NCI-H82 (cell line): Measurements from ENCODE around the gene KIF3A.
A peak's percentile ranks its signal among the peaks of the same experiment; 100 is the strongest.

Experiments used
- DNase-seq: peaks from one replicate; lab custom pipeline; 2025; lab: John Stamatoyannopoulos, UW

KIF3A gene

DNA sequence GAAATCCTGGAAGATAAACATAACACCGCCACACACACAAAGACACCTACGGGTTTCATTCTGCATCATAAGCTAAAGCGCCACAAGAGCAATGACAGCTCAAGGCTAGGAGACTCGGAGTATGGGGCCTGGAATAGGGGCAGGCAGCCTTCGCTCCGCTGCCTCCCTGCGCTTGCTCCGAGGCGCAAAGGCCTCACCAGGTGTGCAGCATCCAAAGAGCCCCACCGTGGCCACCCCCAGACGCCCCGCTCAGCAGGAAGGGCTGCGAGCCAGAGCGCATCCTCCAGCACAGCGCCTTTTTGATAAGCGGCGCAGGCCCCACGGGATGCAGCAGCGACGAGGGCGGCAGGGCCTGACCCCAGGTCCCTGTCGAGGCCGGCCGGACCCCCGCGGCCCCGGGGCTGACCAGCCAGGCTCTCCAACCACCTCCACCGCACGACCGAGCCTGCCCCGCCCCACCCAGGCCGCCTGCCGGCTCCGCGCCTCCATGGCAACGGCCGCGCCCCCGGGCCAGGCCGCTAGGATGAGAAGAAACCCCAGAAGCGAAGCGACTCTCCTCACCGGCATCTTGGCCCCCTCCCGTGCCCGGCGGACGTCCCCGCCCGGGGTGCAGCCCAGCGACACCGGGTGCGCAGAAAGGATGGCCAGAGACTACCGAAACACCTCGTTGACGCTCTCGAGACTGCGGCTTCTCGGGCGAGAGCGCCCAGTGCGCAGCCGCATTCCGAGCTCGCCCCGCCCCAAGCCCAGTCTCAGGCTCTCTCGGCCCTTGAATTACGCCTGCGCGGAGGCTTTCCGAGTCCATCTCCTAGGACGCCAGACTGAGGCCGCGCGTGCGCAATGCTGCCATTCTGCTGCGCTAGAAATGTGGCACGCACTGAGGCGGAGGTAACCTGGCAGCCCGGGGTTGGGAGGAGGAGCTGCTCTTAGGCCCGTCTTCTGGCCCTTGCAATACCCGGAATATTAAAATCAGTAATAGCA, at the start of gene KIF3A:
Gene KIF3A, minus strand, starts transcription at position 694 of the 981 bp plus-strand sequence. Its CDS starts 127 bp downstream, at position 567.
- peak; percentile 97 for DNase-seq

DNA sequence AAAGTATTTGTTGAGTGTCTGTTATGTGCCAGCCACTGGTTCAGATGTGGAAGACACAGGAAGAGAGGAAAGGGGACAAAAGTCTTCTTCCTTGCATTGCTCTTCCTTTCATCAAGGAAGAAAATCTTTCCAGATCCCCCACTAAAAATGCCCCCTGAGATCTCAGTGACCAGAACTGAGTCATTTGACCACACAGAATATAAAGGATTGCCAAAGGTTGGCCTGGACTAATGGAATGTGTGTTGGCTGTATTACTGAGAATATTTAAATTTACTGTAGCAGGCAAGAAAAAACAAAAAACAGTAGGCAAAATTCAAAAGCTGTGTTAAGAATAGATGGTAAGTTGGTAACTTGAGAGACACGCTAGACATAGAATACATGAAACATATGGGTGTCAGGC, 49.7 kb upstream of the KIF3A start:
- no peak for DNase-seq

DNA sequence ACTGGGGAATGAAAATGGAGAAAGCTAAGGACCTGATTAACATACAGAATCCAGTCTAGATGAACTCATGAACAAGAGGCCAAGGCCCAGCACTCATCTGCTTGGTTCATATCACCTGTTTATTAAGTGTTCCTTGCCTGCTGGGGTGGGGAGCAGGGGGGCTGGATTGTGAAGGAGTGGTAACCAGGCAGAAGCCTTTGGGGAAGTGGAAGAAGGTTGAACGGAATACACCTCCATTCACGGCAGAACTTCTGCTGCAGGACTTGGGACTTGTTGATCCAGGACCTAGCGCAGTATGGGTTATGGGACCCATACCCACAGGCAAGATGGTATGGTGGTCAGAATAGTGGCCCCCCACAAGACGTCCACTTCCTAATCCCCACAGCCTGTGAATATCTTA, 48.5 kb upstream of the KIF3A start:
- no peak for DNase-seq

DNA sequence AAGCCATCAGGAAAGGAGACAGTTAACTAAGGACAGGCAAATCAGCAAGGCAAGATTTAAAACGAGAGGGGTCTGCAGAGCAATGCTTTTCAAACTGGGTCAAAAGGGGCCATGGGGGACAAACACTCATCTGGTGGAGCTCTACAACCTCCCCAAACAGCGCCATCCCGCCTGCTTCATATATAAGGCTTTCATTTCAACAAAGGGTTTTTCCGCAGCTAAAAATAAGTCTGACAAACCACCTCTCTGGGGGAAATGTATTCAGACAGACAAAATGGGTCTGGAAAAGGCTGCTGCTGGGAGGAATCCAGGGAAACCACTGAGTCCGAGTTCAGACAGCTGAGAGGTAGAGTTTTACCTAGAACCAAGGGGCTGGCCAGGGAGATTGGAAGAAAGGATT, 48.0 kb upstream of the KIF3A start:
- DNase-seq, result no peak

DNA sequence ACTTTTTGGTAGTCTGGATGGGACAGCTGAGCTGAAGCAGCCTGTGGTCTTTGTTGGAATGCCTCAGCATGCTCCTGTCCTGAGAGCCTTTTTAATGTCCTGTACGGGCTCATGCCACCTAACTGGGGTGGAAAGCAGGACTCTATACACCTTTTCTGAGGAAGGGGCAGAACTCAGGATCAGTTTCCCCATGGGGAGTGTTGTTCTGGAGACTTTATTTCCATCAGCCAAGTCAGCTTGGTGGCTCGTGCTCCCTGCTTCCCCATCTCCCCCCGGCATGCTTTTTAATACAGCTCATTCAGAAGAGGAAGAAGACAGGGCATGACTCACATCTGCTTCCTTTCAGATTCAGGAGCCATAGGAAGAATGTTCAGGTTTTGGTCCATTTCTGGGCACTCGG, 44.8 kb upstream of the KIF3A start:
- DNase-seq, result no peak

DNA sequence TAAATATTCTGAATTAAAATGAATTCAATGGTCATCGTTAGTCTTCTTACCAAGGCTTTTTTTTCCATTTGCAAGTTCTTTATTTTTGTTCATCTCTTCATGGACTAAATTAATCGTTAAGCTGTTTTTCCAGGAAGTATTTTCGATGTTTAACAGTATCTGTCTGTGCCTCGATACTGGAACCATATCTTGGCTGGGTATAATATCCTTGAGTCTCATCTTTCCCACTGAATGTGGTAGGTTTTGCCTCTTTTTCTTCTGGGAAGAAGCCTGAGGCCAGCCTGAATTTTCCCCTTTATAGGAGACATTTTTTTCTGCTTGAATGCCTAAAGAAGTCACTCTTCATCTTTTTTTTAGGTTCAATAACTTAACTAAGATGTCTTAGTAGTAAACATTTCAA, 43.7 kb upstream of the KIF3A start:
- no peak for DNase-seq

DNA sequence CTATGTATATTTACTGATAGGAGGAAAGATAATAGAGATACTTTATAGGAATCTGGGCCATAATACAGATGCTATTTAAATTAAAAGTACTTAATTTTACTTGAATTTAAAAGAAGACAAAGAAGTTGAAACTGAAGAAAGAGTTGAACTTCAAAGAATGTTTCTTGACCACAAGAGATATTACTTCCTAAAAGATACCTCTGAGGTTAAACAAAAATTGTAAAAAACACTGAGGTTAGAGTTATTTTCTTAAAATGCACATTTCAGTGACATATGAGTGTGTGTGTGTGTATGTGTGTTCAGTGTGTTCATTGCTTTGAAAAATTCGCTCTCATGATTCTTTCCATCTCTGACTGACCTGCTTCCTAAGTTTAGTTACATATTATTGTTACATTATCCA, 43.2 kb upstream of the KIF3A start:
- DNase-seq, result no peak

DNA sequence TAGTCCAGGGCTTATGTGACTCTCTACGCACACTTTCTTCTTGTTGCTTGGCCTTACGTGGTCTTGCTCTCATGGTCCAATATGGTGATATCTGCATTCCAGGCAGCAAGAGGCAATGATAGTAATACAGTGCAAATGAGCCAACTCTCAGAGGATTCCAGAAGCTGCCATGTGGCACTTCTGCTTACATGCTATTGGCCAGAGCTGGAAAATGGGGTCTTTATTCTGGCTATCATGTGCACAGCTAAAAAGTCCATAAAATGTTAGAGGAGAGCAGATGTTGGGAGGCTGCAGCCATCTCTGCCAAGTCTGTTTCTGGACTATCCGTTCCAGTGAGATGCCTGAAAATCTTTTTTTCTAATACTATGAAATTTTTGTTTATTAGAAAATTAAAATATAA, 42.6 kb upstream of the KIF3A start:
- DNase-seq, result peak; percentile 3

DNA sequence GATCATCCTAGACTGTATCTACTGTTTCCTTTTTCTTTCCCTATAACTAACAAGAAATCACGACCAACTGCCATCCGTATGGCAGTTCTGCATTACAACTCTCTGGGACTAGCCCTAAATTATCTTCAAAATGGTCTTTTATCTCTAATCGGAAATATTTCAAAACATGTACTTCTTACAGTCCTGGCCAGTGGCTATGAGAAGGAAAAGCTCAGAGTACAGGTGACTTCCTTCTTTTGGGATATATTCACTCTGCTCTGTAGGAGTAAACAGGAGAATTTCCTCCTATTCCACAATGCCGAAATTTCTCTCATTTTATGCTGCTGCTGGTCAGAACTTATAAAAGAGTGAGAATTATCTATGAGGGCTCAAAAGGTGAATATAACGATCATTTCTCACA, 41.5 kb upstream of the KIF3A start:
- DNase-seq, result no peak

DNA sequence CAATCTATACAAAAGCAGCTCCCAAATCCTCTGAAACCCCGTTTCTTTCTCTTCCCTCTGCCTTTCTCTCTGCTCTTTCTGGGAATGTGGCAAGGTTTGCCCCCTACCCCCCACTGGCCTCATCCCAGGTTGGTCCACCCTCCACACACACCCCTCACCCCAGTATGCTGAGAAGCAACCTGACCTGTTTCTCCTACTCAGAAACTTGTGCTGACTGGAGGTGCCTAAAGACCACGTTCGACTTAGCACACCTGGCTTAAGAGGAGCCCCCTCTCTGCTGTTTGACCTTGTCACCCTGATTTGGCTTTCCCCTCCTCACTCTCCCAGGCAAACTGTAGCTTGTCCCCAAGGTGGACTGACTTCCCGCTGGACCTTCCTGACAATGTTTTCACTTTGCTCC, 40.8 kb upstream of the KIF3A start:
- DNase-seq, result no peak

DNA sequence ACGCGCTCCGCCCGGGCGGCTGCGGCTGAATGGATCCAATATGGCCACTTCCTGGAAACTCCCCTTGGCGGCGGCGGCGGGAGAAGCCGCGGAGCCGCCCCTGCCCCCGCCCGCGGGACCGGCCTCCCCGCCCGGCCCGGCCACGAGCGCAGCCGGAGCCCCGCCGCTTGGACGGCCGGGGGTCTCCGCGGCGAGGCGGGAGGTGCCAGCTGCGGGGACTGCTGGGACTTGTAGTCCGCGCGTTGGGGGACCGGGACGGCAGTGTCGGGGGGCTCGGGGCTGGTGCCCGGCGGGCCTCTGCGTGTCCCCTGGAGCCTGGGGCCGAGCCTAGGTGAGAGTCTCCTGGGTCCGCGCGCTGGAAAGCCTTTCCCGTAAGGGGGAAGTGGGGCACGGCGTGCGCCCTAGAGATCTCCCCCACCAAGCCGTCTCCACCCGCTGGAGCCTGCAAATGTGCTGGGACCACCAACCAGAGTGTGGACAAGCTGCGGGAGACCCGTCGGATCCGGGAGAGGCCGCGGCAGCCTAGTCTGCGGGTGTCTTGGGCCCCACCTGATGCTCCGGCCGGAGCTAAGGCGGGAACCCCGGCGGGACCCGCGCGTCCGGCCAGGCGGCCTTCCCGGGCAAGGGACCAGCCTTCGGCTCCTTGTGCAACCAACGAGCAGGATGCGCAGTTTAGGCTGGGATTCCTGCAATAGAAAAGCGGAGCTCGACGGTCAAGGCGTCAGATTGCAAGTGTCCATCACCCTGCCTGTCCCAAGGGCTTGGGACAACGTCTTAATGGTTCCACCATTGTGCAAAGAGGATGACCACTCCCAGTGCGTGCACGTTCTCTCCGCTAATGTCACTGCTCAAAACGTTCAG, 40.1 kb upstream of the KIF3A start, which contains the start of gene SEPTIN8:
Gene SEPTIN8, minus strand, starts transcription at position 31 of the 861 bp plus-strand sequence. CDS start 102 bp downstream, outside the sequence.
- peak; percentile 48 for DNase-seq

DNA sequence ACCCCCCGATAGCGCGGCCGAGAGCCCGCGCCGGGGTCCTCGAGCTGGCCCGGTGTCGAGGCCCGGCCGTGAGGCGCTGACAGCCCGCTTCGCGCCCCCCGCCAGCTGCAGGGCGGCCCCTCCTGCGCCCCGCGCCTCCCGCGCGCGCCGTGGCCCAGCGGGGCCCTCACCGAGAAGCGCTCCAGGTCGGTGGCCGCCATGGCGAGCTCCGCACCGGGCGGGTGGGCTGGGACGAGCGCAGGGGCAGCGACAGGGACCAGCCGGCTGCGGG, 39.5 kb upstream of the KIF3A start:
- peak; percentile 21 for DNase-seq

DNA sequence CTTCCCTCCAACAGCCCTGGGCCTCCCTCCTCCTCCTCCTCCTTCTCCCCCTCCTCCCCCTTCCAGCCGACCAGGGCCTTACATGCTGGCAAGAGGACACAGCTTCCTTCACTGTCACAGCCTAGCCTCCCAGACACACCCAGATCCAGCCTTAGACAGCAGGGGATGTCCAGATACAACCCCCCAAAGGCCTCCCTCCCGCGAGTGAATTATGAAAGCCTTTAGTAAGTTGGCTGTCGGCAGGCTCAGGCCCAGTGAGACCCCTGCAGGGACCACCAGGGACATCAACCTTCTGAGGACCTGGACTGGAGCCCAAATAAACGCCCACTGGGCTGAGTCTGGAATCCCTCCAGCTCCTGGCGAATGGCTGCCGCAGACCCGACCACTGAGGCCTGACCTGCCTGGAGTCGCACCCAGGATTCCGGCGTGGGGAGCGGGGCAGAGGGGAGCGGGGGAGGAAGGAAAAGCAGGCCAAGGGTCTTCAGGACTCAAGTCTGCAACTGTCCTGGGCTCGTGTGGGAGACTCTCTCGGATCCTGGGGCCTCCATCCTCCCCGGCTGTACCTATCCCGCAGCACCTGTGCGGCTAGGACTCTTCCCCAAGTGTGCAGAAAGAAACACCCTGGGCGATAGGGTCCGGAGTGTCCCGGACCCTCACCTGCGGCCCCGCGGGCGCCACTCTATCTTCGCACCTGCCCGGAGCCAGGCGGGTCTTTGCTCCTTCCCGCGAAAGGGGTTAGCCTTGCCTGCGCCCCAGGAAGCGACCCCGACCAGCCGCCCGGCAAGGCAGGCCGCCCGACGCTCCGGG, 39.0 kb upstream of the KIF3A start:
- DNase-seq, result peak; percentile 56

DNA sequence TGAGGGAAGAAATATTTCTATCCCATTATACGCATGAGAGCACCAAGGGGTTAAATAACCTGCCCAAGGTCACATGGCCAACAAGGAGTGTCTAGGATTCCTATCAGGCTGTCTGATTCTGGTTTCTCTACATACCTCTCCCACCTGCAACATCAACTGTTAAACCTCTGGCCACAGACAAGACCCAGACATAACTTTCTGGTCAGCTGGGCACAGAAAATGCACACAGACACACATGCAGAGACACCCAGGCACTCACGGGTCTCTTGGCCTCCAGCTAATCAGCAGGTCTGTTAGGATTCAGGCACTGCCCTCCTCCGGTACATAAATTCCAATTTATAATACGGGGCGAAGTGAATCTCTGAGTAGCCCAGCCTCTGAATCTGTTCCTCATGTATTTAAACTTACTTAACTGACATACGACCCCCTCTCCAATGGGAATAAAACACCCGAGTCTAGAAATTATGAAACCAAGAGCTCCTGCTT, 38.2 kb upstream of the KIF3A start:
- peak; percentile 21 for DNase-seq

DNA sequence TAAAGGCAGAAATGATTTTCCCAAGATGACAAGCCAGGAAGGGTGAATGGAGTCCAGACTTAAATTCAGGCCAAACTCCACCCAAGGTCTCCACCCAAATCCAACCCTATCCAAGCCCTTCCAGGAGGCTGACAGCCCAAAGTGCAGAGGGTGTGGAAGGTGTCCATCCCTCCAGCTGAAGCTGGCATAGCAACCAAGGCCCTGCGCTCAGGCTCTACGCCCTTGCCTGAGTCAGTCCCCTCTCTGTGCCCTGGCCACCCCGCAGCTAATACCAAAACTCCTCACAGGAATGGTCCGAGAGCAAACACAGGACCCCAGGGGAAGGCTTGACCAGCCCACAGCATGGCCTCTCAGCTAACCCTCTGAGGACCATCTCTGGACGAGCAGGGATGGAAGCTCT, 37.5 kb upstream of the KIF3A start:
- DNase-seq, result no peak

DNA sequence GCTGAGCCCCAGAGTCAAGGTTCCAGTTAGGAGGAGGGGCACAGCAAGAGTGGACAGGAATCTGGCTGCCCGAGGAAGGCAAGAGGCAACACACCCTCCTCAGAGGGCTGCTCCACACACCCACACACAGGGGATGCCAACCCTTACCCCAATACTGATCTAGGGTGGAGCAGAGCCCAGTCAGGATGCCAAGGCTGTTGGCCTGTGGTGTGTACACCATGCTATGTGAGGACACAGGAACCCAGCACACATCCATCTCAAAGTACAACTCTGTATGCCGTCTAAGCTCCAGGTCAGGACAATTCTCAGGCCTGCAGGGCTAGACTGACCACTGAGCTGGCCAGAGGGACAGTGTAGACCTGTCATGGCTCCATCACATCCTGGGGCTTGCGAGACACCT, 37.1 kb upstream of the KIF3A start:
- no peak for DNase-seq

DNA sequence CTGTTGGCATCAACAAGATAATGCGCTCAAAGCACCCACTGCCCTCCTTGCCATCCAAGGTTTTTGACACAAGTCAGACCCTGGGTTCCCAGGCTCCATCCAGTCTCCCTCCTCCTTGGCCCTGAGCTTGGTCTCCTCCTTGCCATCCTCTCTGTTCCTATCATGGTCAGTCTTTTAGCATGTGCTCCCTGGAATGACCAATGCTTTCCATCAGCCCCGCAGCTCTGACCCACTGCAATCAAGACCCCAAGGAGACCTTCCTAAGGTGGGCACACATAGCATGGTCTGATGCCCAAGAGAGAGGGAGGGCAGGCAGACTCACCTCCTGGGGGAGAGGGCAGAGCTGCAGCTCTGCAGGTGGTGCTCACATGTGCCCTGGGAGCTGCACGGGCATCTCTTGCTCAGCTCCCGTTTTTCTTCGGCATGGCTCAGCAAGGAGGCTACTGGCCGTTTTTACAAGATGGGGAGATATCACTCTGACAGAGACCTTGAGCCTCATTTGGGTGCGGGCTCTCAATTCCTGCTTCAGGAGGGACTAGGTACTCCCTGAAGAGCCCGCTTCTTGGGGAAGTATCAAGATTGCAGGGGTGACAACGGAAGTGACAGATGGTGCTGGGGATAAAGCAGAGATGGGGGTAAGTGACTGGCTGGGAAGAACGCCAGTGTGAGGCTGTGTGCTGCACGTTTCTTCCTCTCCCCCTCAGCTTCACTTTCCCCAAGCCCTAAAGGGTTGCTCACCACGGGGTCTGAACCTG, 36.4 kb upstream of the KIF3A start:
- DNase-seq, result peak; percentile 74

DNA sequence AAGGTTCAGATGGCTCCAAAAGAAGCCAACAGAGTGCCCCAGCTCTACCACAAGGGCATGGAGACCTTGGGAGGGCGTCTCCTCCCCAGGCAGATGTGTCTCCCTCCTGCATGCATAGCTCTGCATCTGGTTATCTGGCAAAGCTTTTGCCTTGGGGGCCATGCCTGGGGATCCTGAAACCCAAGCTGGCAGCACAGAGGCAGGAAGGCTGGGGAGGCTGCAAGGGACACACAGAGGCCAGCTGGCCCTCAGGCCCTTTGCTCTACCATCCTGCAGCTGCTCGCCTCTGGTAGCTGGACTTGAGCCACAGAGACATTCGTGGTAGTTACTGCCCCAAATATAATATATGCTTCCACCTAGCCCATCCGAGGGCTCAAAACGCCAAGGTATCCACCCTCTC, 35.8 kb upstream of the KIF3A start:
- no peak for DNase-seq

DNA sequence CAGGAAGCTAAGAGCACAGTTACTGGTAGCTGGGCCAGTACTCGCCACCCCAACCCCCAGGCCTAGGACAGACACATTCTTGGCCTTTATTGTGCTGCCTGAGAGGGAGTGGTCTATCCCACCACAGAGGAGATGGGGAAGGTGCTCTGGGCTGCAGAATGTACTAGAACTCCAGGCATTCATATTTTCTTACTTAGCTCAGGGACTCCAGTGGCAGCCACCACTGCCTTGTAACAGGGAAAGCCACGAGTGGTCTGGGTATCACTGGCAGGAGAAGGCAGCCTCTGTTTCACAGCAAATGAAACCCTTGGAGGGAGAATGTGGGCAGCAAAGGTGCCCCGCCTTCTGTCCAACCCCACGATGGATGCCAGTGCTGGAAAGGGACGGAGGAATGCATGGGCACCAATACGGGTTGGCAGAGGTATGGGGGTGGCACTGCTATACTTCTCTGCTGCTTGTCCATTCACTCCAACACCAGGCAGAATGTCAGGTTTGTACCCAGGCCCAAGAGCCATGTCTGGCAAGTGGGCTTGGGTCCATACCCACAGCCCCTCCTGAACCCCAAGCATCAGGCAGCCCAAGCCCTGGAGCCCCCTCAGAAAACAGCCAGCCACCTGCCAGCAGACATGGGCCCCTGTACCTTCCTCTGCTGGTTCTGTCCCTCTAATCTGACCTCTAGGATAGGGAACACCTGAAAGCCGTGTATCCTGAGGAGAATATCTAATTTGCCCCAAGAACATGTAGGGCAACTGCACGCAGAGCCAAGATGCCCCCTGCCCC, 35.1 kb upstream of the KIF3A start:
- DNase-seq, result no peak

DNA sequence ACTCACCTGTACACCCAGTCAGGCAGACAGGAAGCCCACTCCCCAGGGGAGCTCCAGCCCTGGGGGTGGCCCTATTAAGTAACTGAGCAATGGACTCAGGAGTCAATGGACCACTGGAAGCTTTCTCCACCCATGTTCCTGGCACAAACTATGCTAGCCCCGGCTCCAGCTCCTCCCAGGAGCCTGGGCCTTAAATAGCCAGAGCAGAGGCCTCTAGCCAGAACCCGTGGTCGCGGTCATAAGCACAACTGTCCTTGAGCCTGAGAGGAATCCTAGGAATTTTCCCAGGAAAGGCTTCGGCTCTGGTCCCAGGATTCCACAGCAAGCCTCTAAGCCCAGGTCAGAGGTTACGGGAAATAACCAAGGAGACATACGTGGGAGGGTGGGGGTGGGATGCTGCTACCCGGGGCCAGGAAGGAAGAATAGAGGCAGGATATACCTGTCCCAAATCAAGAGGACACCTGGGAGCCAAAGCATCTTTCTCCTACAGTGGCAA, 34.2 kb upstream of the KIF3A start:
- no peak for DNase-seq
